PC-9 (cell line): Measurements from ENCODE around the gene TNRC6C. TPM values are rescaled to one million over a fixed set of nuclear protein-coding genes. Genes with fewer than 3 reads are reported as not detected.

Experiments
- BruUV-seq: library from RNA; stranded (reverse); fragments of 400-500 nt; replicated peaks from 2 replicates; lab custom pipeline; 2021; lab: Mats Ljungman, UMichigan
- CTCF ChIA-PET: fragments of 300-600 bp; sonication (Branson Sonifier 250); formaldehyde crosslinking; loops from one replicate; lab custom pipeline; 2022; ENCODE audit warnings: antibody characterized with exemption; lab: Charles Lee
- POLR2A ChIA-PET: fragments of 300-600 bp; sonication (Branson Sonifier 250); formaldehyde crosslinking; loops from one replicate; lab custom pipeline; 2022; ENCODE audit warnings: antibody characterized with exemption; ENCODE audit not compliant: unreplicated experiment; lab: Charles Lee
- DNase-seq, 2 experiments: peaks; one replicate each; pipeline versions ENCODE4 v3.0.0 to v3.0.0-alpha.2; 2015 to 2022; ENCODE audit warnings: mixed read lengths in 1 of 2
- H2AFZ ChIP-seq: fragments of 200-600 bp; sonication (generic); 2 replicates; pipeline ENCODE4 v1.8.1; 2017; ENCODE audit warnings: antibody characterized with exemption
- H3F3A ChIP-seq: fragments of 200-600 bp; sonication (generic); 2 replicates; pipeline ENCODE4 v1.8.1; 2017; ENCODE audit warnings: antibody characterized with exemption, mild to moderate bottlenecking, low read depth; ENCODE audit not compliant: insufficient read depth
- H3K27ac ChIP-seq: fragments of 200-600 bp; sonication (generic); 2 replicates; pipeline ENCODE4 v1.6.1; 2016; ENCODE audit warnings: mixed run types
- H3K27me3 ChIP-seq: fragments of 200-600 bp; sonication (generic); 2 replicates; pipeline ENCODE4 v1.6.1; 2016; ENCODE audit warnings: low read depth, mixed run types; ENCODE audit not compliant: insufficient read depth
- H3K36me3 ChIP-seq: fragments of 200-600 bp; sonication (generic); 2 replicates; pipeline ENCODE4 v1.6.1; 2016; ENCODE audit warnings: low read depth, mixed run types
- H3K4me1 ChIP-seq: fragments of 200-600 bp; sonication (generic); replicated peaks from 2 replicates; pipeline ENCODE4 v1.6.1; 2016; ENCODE audit warnings: mixed run types; ENCODE audit not compliant: insufficient read depth
- H3K4me2 ChIP-seq: fragments of 200-600 bp; sonication (generic); 2 replicates; pipeline ENCODE4 v1.6.1; 2017; ENCODE audit warnings: mixed run types
- H3K4me3 ChIP-seq: fragments of 200-600 bp; sonication (generic); 2 replicates; pipeline ENCODE4 v1.6.1; 2016; ENCODE audit warnings: mixed run types
- H3K79me2 ChIP-seq: fragments of 200-600 bp; sonication (generic); 2 replicates; pipeline ENCODE4 v1.6.1; 2017; ENCODE audit warnings: low read depth, mixed run types
- H3K9me2 ChIP-seq: fragments of 200-600 bp; sonication (generic); 2 replicates; pipeline ENCODE4 v1.8.1; 2017; ENCODE audit warnings: mild to moderate bottlenecking; ENCODE audit not compliant: insufficient read depth
- H3K9me3 ChIP-seq: fragments of 200-600 bp; sonication (generic); 2 replicates; pipeline ENCODE4 v1.8.1; 2016; ENCODE audit warnings: low read depth; ENCODE audit not compliant: insufficient read depth
- H4K20me1 ChIP-seq: fragments of 200-600 bp; sonication (generic); 2 replicates; pipeline ENCODE4 v1.8.1; 2017; ENCODE audit not compliant: insufficient read depth
- CTCF ChIP-seq: fragments of 200-600 bp; sonication (generic); conservative IDR thresholded peaks from 2 replicates; pipeline ENCODE4 v1.6.1; 2017; ENCODE audit warnings: mixed run types, antibody characterized with exemption, mild to moderate bottlenecking, moderate library complexity
- EZH2 ChIP-seq: fragments of 200-600 bp; sonication (generic); IDR thresholded peaks from 2 replicates; pipeline ENCODE4 v1.8.0; 2017; ENCODE audit warnings: antibody characterized with exemption, low read depth
- intact Hi-C: fragments of 100-400 bp; cut with micrococcal nuclease; formaldehyde crosslinking; loops from one replicate; pipeline ENCODE4 v1.10.0; 2022; ENCODE audit not compliant: unreplicated experiment
- total RNA-seq: library from RNA; stranded (reverse); gene quantifications from 2 replicates; pipeline ENCODE4 v1.2.3, GENCODE V29; 2021

TNRC6C gene
- total RNA-seq, 1 experiment from 2014 or later: 0.37 TPM

- H2AFZ ChIP-seq: no peak overlapping the region
- no peaks in the 10 kb centered on the region for H4K20me1 ChIP-seq
- no peaks in the 10 kb centered on the region for H3K79me2 ChIP-seq
- no peak overlapping the region for H3K4me3 ChIP-seq
- ChIA-PET POLR2A (no interaction called here), CTCF (no interaction called here)
- no peaks in the 10 kb centered on the region for H3K9me3 ChIP-seq
- intact Hi-C loops: no loop called here
- DNase-seq: no peak
- TF ChIP-seq CTCF: no peak
- no peak for TF ChIP-seq EZH2
- no peaks in the 10 kb centered on the region for H3K9me2 ChIP-seq
- peaks cover 83% of the 10 kb centered on the region for H3K27me3 ChIP-seq
- H3K4me1 ChIP-seq: no peaks in the 10 kb centered on the region
- no peak overlapping the region for H3K27ac ChIP-seq
- H3F3A ChIP-seq: no peaks in the 10 kb centered on the region
- BruUV-seq: no TSS peak
- H3K4me2 ChIP-seq: no peak overlapping the region
- H3K36me3 ChIP-seq: no peaks in the 10 kb centered on the region
Measured at GRCh38 chr17:77943971-77944370, 14.5 kb upstream of the TNRC6C start.

DNA sequence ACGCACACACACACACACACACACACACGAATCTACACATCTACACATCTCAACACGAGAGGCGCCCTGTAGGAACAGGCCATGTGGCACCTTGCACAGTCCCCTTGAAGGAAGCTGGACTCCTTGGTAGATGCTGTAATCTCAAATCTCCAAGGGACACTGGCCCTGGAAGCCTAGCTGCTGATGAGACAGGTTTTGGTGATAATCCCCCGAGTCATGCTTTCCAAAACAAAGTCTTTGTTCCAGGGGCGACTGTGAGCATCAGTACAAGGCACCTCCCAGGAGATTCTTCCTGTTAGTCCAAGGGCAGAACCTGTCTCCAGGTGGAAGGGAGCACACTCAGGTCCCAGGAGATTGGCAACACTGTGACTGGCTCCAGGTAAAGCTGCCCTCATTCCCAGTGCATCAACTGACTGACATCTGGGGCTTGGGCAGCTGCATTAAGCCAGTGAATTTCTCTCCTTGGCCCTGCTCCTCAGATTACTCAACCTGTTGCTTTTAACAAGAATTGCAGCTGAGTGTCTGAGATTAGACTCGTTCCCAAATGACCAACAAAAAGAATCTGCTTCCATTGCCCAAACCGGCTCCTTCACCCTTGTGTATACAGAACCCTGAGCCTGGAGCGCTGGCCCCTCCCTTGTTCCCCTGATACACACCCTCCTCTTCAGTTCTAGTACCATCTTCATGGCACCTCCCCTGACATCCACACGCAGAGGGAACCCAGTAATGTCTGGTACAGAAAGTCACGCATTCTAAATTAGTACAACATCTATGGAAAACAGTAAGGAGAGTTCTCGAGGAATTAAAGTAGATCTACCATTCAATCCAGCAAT, 13.9 kb upstream of the TNRC6C start:
- TF ChIP-seq EZH2 (no peak), CTCF (no peak)
- Histone ChIP-seq H2AFZ (no peak overlapping the region), H3F3A (no peaks in the 10 kb centered on the region), H3K27ac (no peak overlapping the region), H3K4me3 (no peak overlapping the region), H3K36me3 (no peaks in the 10 kb centered on the region), H3K79me2 (no peaks in the 10 kb centered on the region), H3K4me1 (no peaks in the 10 kb centered on the region), H4K20me1 (no peaks in the 10 kb centered on the region), H3K27me3 (peaks cover 82% of the 10 kb centered on the region), H3K9me2 (no peaks in the 10 kb centered on the region), H3K4me2 (no peak overlapping the region), H3K9me3 (no peaks in the 10 kb centered on the region)
- POLR2A ChIA-PET: no interaction called here
- CTCF ChIA-PET: no interaction called here
- BruUV-seq: no TSS peak
- no peak for DNase-seq
- intact Hi-C loops: no loop called here

- CTCF ChIA-PET: no interaction called here
Measured at GRCh38 chr17:77946900-77947645, 11.4 kb upstream of the TNRC6C start.

More at GRCh38 chr17:77946900-77947645, 11.4 kb upstream of the TNRC6C start:
- TF ChIP-seq CTCF: no peak
- Histone ChIP-seq H3K4me1 (no peaks in the 10 kb centered on the region), H2AFZ (no peak overlapping the region), H3K4me2 (no peak overlapping the region), H3K79me2 (no peaks in the 10 kb centered on the region), H3F3A (no peaks in the 10 kb centered on the region), H3K27me3 (peaks cover 80% of the 10 kb centered on the region), H3K9me3 (no peaks in the 10 kb centered on the region), H4K20me1 (no peaks in the 10 kb centered on the region), H3K9me2 (no peaks in the 10 kb centered on the region), H3K4me3 (no peak overlapping the region), H3K27ac (no peak overlapping the region), H3K36me3 (no peaks in the 10 kb centered on the region)
- no TSS peak for BruUV-seq
- intact Hi-C loops: no loop called here
- no peak for DNase-seq
- POLR2A ChIA-PET: no interaction called here
